Liver (tissue), 9 donors: ENCODE measurements around the gene TMEM232. TPM values are rescaled to one million over a fixed set of nuclear protein-coding genes. Genes with fewer than 3 reads are reported as not detected.

ENCODE experiments used
- DNase-seq: peaks from one replicate; pipeline ENCODE4 v3.0.0-alpha.2; 2017; ENCODE audit warnings: low spot score
- H3K27ac ChIP-seq, 2 donors: one replicate each; pipeline ENCODE4 v1.7.0; 2013; ENCODE audit warnings: inconsistent platforms in 2 of 2, low read length in 2 of 2, control low read depth in 1 of 2, low read depth in 1 of 2, mild to moderate bottlenecking in 1 of 2
- H3K27me3 ChIP-seq, 4 donors: one replicate each; pipeline versions ENCODE4 v1.6.1 to v1.7.0; 2013; ENCODE audit warnings: low read length in 3 of 4, inconsistent platforms in 1 of 4, mild to moderate bottlenecking in 1 of 4, moderate library complexity in 1 of 4; ENCODE audit not compliant: control insufficient read depth in 4 of 4, insufficient read depth in 4 of 4
- H3K36me3 ChIP-seq, 4 donors: one replicate each; pipeline versions ENCODE4 v1.6.1 to v1.7.0; 2013; ENCODE audit warnings: low read length in 3 of 4, mild to moderate bottlenecking in 3 of 4, low read depth in 1 of 4, moderate library complexity in 1 of 4; ENCODE audit not compliant: control insufficient read depth in 4 of 4, insufficient read depth in 3 of 4
- H3K4me1 ChIP-seq, 4 donors: one replicate each; pipeline versions ENCODE4 v1.6.1 to v1.7.0; 2013; ENCODE audit warnings: low read length in 3 of 4, mild to moderate bottlenecking in 3 of 4, moderate library complexity in 1 of 4; ENCODE audit not compliant: control insufficient read depth in 4 of 4, insufficient read depth in 4 of 4
- H3K4me3 ChIP-seq, 3 donors: one replicate each; pipeline versions ENCODE4 v1.6.1 to v1.7.0; 2013; ENCODE audit warnings: low read length in 3 of 3, control low read depth in 1 of 3, low read depth in 1 of 3, mild to moderate bottlenecking in 1 of 3
- H3K9ac ChIP-seq, 2 donors: one replicate each; pipeline ENCODE4 v1.7.0; 2013; ENCODE audit warnings: low read length in 2 of 2, mild to moderate bottlenecking in 2 of 2, moderate library complexity in 2 of 2, control low read depth in 1 of 2, low read depth in 1 of 2
- H3K9me3 ChIP-seq, 4 donors: one replicate each; pipeline versions ENCODE4 v1.6.1 to v1.7.0; 2013; ENCODE audit warnings: low read length in 3 of 4; ENCODE audit not compliant: control insufficient read depth in 4 of 4
- ATF3 ChIP-seq: IDR thresholded peaks from 2 replicates; pipeline ENCODE4 v1.6.1; 2016; ENCODE audit warnings: antibody characterized with exemption
- CTCF ChIP-seq: fragments of 150-350 bp; IDR thresholded peaks from 2 replicates; pipeline ENCODE4 v1.5.1; 2017; ENCODE audit warnings: improper control_type of control experiment, low read depth, low read length; ENCODE audit not compliant: missing input control
- EGR1 ChIP-seq, 2 donors: IDR thresholded peaks; 2 replicates each; pipeline ENCODE4 v1.6.1; 2016 to 2018; ENCODE audit warnings: antibody characterized with exemption in 2 of 2, low read depth in 2 of 2
- FOXA1 ChIP-seq: IDR thresholded peaks from 2 replicates; pipeline ENCODE4 v1.6.1; 2016; ENCODE audit warnings: antibody characterized with exemption
- FOXA2 ChIP-seq: IDR thresholded peaks from 2 replicates; pipeline ENCODE4 v1.6.1; 2016; ENCODE audit warnings: antibody characterized with exemption
- GABPA ChIP-seq, 2 donors: IDR thresholded peaks in 1 of 2; conservative IDR thresholded peaks in 1 of 2; 2 replicates each; pipeline ENCODE4 v1.6.1; 2016; ENCODE audit warnings: antibody characterized with exemption in 2 of 2, mild to moderate bottlenecking in 1 of 2, moderate library complexity in 1 of 2
- HNF4G ChIP-seq: IDR thresholded peaks from 2 replicates; pipeline ENCODE4 v1.6.1; 2016; ENCODE audit warnings: antibody characterized with exemption
- NR2F2 ChIP-seq: IDR thresholded peaks from 2 replicates; pipeline ENCODE4 v1.6.1; 2016; ENCODE audit warnings: antibody characterized with exemption
- RAD21 ChIP-seq, 2 donors: IDR thresholded peaks; 2 replicates each; pipeline ENCODE4 v1.6.1; 2016; ENCODE audit warnings: antibody characterized with exemption in 2 of 2, mild to moderate bottlenecking in 2 of 2
- REST ChIP-seq: IDR thresholded peaks from 2 replicates; pipeline ENCODE4 v1.6.1; 2016; ENCODE audit warnings: antibody characterized with exemption, mild to moderate bottlenecking
- RXRA ChIP-seq, 2 donors: IDR thresholded peaks; 2 replicates each; pipeline ENCODE4 v1.6.1; 2017 to 2018; ENCODE audit warnings: antibody characterized with exemption in 2 of 2, mild to moderate bottlenecking in 1 of 2
- TAF1 ChIP-seq: conservative IDR thresholded peaks from 2 replicates; pipeline ENCODE4 v1.6.1; 2016; ENCODE audit warnings: antibody characterized with exemption, mild to moderate bottlenecking
- ZBTB33 ChIP-seq: IDR thresholded peaks from 2 replicates; pipeline ENCODE4 v1.6.1; 2016; ENCODE audit warnings: antibody characterized with exemption
- WGBS: extraction: QIAGEN DNeasy Blood & Tissue Kit; methylation state at CpG from one replicate; pipeline ENCODE4 v1.1.7; 2013; 5-methylcytosine and 5-hydroxymethylcytosine counted together
- polyA plus RNA-seq, 2 donors: library from polyadenylated mRNA; stranded (reverse) in 1 of 2; unstranded in 1 of 2; fragments of 200-250 nt in 1 of 2; fragments of >200 nt in 1 of 2; fragmentation: Nextera tagmentation in 1 of 2; extraction: Ambion mirVana in 1 of 2; gene quantifications; one replicate each; pipeline versions ENCODE4 v1.2.1 to v1.2.3, GENCODE V29; 2013 to 2015
- total RNA-seq, 2 donors: library from RNA; depleted of rRNA; stranded (reverse); fragments of >200 nt; gene quantifications; one replicate each; pipeline ENCODE4 v1.2.3, GENCODE V29; 2014
- donor health status: healthy.
- donor health status: healthy.
- donor health status: healthy.
- donor health status: healthy.
- donor health status: healthy.

Gene TMEM232
- total and polyA plus RNA-seq, 4 donors, result 0.39 to 2.5 (median 1.0) TPM

GRCh38 chr5:110547495-110547894 lies 179.0 kb downstream of the TMEM232 start:
- WGBS, result 91% methylated on average over 4 of the region's 4 CpGs
- no peak overlapping the region for H3K4me3 ChIP-seq
- TF ChIP-seq NR2F2 (no peak), TAF1 (no peak), ATF3 (no peak)
- H3K9me3 ChIP-seq, result no peaks in the 10 kb centered on the region
- no peaks in the 10 kb centered on the region for H3K4me1 ChIP-seq
- H3K27ac ChIP-seq, result no peak overlapping the region
- H3K36me3 ChIP-seq, result no peaks in the 10 kb centered on the region
- H3K27me3 ChIP-seq, result no peaks in the 10 kb centered on the region
- no peak for DNase-seq
- no peak overlapping the region for H3K9ac ChIP-seq

GRCh38 chr5:110545716-110546115 lies 180.8 kb downstream of the TMEM232 start:
- Histone ChIP-seq H3K9me3 (no peaks in the 10 kb centered on the region), H3K36me3 (no peaks in the 10 kb centered on the region), H3K27me3 (no peaks in the 10 kb centered on the region), H3K4me1 (no peaks in the 10 kb centered on the region), H3K27ac (no peak overlapping the region), H3K9ac (no peak overlapping the region), H3K4me3 (no peak overlapping the region)
- DNase-seq, result no peak
- TF ChIP-seq ATF3, result no peak
- no peak for TF ChIP-seq RAD21 (IDR thresholded peaks at IDR 0.05)
- TF ChIP-seq TAF1, result no peak
- WGBS, result 94% methylated on average over 1 of the region's 1 CpG

- Histone ChIP-seq H3K4me3 (no peak overlapping the region), H3K9me3 (no peaks in the 10 kb centered on the region), H3K9ac (no peak overlapping the region), H3K27me3 (no peaks in the 10 kb centered on the region), H3K27ac (no peak overlapping the region), H3K36me3 (no peaks in the 10 kb centered on the region), H3K4me1 (no peaks in the 10 kb centered on the region)
- TF ChIP-seq EGR1 (IDR thresholded peaks at IDR 0.05; ENCODE audit: low read depth in 2 of 2) (no peak), REST (no peak), ATF3 (no peak), FOXA1 (no peak), GABPA (IDR thresholded peaks at IDR 0.05 in 1 of 2, conservative IDR thresholded peaks at IDR 0.05 in 1 of 2) (no peak)
- DNase-seq, result no peak
- 95% methylated on average over 1 of the region's 1 CpG for WGBS
Observed at GRCh38 chr5:110544603-110545002, 181.9 kb downstream of the TMEM232 start.

GRCh38 chr5:110542949-110543348 lies 183.5 kb downstream of the TMEM232 start:
- Histone ChIP-seq H3K4me3 (no peak overlapping the region), H3K9ac (no peak overlapping the region), H3K27me3 (no peaks in the 10 kb centered on the region), H3K36me3 (no peaks in the 10 kb centered on the region), H3K27ac (no peak overlapping the region), H3K4me1 (no peaks in the 10 kb centered on the region), H3K9me3 (no peaks in the 10 kb centered on the region)
- 91% methylated on average over 3 of the region's 3 CpGs for WGBS
- DNase-seq, result no peak
- no peak for TF ChIP-seq GABPA (IDR thresholded peaks at IDR 0.05 in 1 of 2, conservative IDR thresholded peaks at IDR 0.05 in 1 of 2)
- no peak for TF ChIP-seq HNF4G
- no peak for TF ChIP-seq EGR1 (IDR thresholded peaks at IDR 0.05; ENCODE audit: low read depth in 2 of 2)
- no peak for TF ChIP-seq FOXA2
- TF ChIP-seq ZBTB33, result no peak
- TF ChIP-seq NR2F2, result no peak
- TF ChIP-seq RXRA (IDR thresholded peaks at IDR 0.05), result no peak
- TF ChIP-seq CTCF, result no peak
- TF ChIP-seq ATF3, result no peak
- TF ChIP-seq TAF1, result no peak
